Measurements from ENCODE around the gene GLIS1. TPM values are rescaled to one million over a fixed set of nuclear protein-coding genes. Genes with fewer than 3 reads are reported as not detected.

The GLIS1 gene
- total and polyA plus RNA-seq, 2 experiments from 2014 or later = 0.26 to 0.31 TPM

DNA sequence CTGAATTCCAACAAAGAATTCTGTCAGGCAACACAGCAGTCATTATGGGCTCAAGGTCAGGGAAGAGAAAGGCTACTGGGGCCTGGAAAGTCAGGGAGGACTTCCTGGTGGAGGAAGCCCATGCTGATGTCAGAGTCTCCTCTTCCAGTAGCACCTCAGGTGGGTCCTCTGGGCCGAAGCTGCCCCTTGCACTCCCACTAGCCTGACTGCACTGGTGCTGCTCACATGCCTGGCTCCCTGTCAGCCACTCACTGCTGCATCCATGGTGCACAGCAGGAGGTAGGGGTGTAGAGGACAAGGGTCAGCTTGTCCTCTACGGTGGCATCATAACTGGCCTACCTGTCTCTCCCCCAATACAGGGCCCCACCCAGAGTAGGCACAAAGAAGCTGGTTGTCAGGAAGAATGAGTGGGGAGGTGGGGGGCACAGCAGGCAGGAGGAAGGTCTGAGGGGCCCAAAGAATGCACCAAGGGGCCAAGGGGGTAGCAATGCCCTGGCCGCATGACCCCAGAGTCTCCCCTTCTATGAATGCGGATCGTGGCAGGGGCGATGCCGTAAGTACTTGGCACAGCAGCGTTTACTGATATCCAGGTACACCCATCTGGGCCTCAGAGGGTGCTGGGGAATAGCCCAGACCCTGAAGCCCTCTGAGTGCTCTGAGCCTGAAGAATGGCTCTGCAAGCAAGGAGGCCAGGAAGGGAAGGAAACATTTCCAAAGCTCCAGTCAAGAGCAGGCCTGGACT, 80.3 kb downstream of the GLIS1 start:
- no peaks in the 10 kb centered on the region for H3K4me1 ChIP-seq (ENCODE audit: insufficient read depth)
- no peaks in the 10 kb centered on the region for H3K9me3 Mint-ChIP-seq
- no peaks in the 10 kb centered on the region for H3K27me3 ChIP-seq (ENCODE audit: insufficient read depth)
- no peaks in the 10 kb centered on the region for H3K36me3 ChIP-seq (ENCODE audit: insufficient read depth)
- H3K4me1 Mint-ChIP-seq = peaks cover 15% of the 10 kb centered on the region
- no peak overlapping the region for H3K4me3 Mint-ChIP-seq
- no peaks in the 10 kb centered on the region for H3K79me2 ChIP-seq (replicated peaks; ENCODE audit: insufficient read depth)
- no peaks in the 10 kb centered on the region for H3K9me2 ChIP-seq (ENCODE audit: insufficient read depth)
- H3K4me3 ChIP-seq = no peak overlapping the region
- H4K20me1 ChIP-seq (replicated peaks; ENCODE audit: insufficient read depth) = no peaks in the 10 kb centered on the region
- H3K27ac ChIP-seq (ENCODE audit: low read depth) = no peak overlapping the region
- TF ChIP-seq NANOG (IDR thresholded peaks at IDR 0.05; ENCODE audit: borderline replicate concordance) (no peak), EZH2 (IDR thresholded peaks at IDR 0.05; ENCODE audit: low read depth, unreplicated experiment) (no peak), ZNF114 (CRISPR knock-in tag; IDR thresholded peaks at IDR 0.05) (no peak), CREB1 (CRISPR knock-in tag; IDR thresholded peaks at IDR 0.05; ENCODE audit: low read depth) (no peak), STAT1 (IDR thresholded peaks at IDR 0.05; ENCODE audit: unreplicated experiment) (no peak), ZNF331 (CRISPR knock-in tag; IDR thresholded peaks at IDR 0.05; ENCODE audit: low read depth) (no peak), POLR2AphosphoS5 (IDR thresholded peaks at IDR 0.05; ENCODE audit: low read depth) (no peak), JUNB (IDR thresholded peaks at IDR 0.05; ENCODE audit: unreplicated experiment) (no peak)
- TF ChIP-seq, protein P1, sequence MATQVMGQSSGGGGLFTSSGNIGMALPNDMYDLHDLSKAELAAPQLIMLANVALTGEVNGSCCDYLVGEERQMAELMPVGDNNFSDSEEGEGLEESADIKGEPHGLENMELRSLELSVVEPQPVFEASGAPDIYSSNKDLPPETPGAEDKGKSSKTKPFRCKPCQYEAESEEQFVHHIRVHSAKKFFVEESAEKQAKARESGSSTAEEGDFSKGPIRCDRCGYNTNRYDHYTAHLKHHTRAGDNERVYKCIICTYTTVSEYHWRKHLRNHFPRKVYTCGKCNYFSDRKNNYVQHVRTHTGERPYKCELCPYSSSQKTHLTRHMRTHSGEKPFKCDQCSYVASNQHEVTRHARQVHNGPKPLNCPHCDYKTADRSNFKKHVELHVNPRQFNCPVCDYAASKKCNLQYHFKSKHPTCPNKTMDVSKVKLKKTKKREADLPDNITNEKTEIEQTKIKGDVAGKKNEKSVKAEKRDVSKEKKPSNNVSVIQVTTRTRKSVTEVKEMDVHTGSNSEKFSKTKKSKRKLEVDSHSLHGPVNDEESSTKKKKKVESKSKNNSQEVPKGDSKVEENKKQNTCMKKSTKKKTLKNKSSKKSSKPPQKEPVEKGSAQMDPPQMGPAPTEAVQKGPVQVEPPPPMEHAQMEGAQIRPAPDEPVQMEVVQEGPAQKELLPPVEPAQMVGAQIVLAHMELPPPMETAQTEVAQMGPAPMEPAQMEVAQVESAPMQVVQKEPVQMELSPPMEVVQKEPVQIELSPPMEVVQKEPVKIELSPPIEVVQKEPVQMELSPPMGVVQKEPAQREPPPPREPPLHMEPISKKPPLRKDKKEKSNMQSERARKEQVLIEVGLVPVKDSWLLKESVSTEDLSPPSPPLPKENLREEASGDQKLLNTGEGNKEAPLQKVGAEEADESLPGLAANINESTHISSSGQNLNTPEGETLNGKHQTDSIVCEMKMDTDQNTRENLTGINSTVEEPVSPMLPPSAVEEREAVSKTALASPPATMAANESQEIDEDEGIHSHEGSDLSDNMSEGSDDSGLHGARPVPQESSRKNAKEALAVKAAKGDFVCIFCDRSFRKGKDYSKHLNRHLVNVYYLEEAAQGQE (IDR thresholded peaks at IDR 0.05; ENCODE audit: unreplicated experiment) = no peak
- TF ChIP-seq, protein P2, sequence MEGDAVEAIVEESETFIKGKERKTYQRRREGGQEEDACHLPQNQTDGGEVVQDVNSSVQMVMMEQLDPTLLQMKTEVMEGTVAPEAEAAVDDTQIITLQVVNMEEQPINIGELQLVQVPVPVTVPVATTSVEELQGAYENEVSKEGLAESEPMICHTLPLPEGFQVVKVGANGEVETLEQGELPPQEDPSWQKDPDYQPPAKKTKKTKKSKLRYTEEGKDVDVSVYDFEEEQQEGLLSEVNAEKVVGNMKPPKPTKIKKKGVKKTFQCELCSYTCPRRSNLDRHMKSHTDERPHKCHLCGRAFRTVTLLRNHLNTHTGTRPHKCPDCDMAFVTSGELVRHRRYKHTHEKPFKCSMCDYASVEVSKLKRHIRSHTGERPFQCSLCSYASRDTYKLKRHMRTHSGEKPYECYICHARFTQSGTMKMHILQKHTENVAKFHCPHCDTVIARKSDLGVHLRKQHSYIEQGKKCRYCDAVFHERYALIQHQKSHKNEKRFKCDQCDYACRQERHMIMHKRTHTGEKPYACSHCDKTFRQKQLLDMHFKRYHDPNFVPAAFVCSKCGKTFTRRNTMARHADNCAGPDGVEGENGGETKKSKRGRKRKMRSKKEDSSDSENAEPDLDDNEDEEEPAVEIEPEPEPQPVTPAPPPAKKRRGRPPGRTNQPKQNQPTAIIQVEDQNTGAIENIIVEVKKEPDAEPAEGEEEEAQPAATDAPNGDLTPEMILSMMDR (conservative IDR thresholded peaks at IDR 0.05; ENCODE audit: low read depth in 2 of 2) = no peak
- TF ChIP-seq, protein P3, sequence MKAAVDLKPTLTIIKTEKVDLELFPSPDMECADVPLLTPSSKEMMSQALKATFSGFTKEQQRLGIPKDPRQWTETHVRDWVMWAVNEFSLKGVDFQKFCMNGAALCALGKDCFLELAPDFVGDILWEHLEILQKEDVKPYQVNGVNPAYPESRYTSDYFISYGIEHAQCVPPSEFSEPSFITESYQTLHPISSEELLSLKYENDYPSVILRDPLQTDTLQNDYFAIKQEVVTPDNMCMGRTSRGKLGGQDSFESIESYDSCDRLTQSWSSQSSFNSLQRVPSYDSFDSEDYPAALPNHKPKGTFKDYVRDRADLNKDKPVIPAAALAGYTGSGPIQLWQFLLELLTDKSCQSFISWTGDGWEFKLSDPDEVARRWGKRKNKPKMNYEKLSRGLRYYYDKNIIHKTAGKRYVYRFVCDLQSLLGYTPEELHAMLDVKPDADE (IDR thresholded peaks at IDR 0.05) = no peak
- no peak overlapping the region for H2AFZ ChIP-seq
- no peaks in the 10 kb centered on the region for H3F3A ChIP-seq (replicated peaks; ENCODE audit: low read depth)
- H3K27me3 Mint-ChIP-seq (ENCODE audit: insufficient read depth, low read depth, poor library complexity) = peaks cover 9% of the 10 kb centered on the region
- no peak overlapping the region for H3K27ac Mint-ChIP-seq
- no peaks in the 10 kb centered on the region for H3K36me3 Mint-ChIP-seq (ENCODE audit: low read depth)
- H3K4me2 ChIP-seq = no peak overlapping the region
- DNase-seq (ENCODE audit: low spot score) (no peak), ATAC-seq (no peak)

All from GM23338 (cell line).